Activated naive CD8-positive, alpha-beta T cell treated with anti-CD3 and anti-CD28 coated beads for 36 hours (primary cell): ENCODE measurements around the gene MAP4K4. TPM values are rescaled to one million over a fixed set of nuclear protein-coding genes. Genes with fewer than 3 reads are reported as not detected.
"Not testable (repeated sequence)": the region's sequence is repeated elsewhere in the genome, so short reads cannot be mapped to it uniquely, and the experiment has no call there.

Source experiments
- DNase-seq: peaks from one replicate; pipeline ENCODE4 v3.0.0; 2021
- H3K27ac Mint-ChIP-seq: one replicate; pipeline ENCODE4 v1.8.0; 2022; ENCODE audit warnings: mild to moderate bottlenecking, moderate library complexity, mixed read lengths
- H3K27me3 Mint-ChIP-seq: one replicate; pipeline ENCODE4 v1.8.0; 2022; ENCODE audit warnings: mild to moderate bottlenecking, mixed read lengths
- H3K36me3 Mint-ChIP-seq: one replicate; pipeline ENCODE4 v1.8.0; 2021; ENCODE audit warnings: mild to moderate bottlenecking, mixed read lengths
- H3K4me1 Mint-ChIP-seq: one replicate; pipeline ENCODE4 v1.8.0; 2021; ENCODE audit warnings: mixed read lengths
- H3K4me3 Mint-ChIP-seq: one replicate; pipeline ENCODE4 v1.8.0; 2022; ENCODE audit warnings: mild to moderate bottlenecking, moderate library complexity, mixed read lengths
- H3K9me3 Mint-ChIP-seq: one replicate; pipeline ENCODE4 v1.8.0; 2022; ENCODE audit warnings: mixed read lengths
- total RNA-seq, 2 experiments: library from RNA; stranded (reverse); gene quantifications; one replicate each; pipeline ENCODE4 v1.2.3, GENCODE V29; 2021

Gene MAP4K4
- total RNA-seq, 2 experiments from 2014 or later = 34.4 to 36.5 TPM

GRCh38 chr2:101771910-101772321 is 74.4 kb downstream of the MAP4K4 start:
- H3K27ac Mint-ChIP-seq = no peak overlapping the region
- no peak for DNase-seq
- peaks cover 9% of the 10 kb centered on the region for H3K36me3 Mint-ChIP-seq
- peaks cover 73% of the 10 kb centered on the region for H3K4me1 Mint-ChIP-seq
- H3K9me3 Mint-ChIP-seq = no peaks in the 10 kb centered on the region
- H3K4me3 Mint-ChIP-seq = no peak overlapping the region
- H3K27me3 Mint-ChIP-seq = no peaks in the 10 kb centered on the region

- Mint-ChIP-seq H3K36me3 (peaks cover 9% of the 10 kb centered on the region), H3K27ac (peak overlapping the region; percentile 67), H3K4me3 (no peak overlapping the region), H3K27me3 (no peaks in the 10 kb centered on the region), H3K4me1 (peaks cover 74% of the 10 kb centered on the region), H3K9me3 (no peaks in the 10 kb centered on the region)
- no peak for DNase-seq
Measured at GRCh38 chr2:101773137-101773536, 75.6 kb downstream of the MAP4K4 start.

DNA sequence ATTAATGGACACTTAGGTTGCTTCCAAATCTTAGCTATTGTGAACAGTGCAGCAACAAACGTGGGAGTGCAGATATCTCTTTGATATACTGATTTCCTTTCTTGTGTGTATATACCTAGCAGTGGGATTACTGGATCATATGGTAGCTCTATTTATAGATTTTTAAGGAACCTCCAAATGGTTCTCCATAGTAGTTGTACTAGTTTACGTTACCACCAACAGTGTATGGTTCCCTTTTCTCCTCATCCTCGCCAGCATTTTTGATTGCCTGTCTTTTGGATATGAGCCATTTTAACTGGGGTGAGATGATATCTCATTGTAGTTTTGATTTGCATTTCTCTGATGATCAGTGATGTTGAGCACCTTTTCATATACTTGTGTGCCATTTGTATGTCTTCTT is 76.5 kb downstream of the MAP4K4 start:
- H3K9me3 Mint-ChIP-seq, DNase-seq, H3K27ac Mint-ChIP-seq, H3K36me3 Mint-ChIP-seq, H3K27me3 Mint-ChIP-seq, H3K4me3 Mint-ChIP-seq: not testable (repeated sequence)
- peaks cover 73% of the 10 kb centered on the region for H3K4me1 Mint-ChIP-seq

DNA sequence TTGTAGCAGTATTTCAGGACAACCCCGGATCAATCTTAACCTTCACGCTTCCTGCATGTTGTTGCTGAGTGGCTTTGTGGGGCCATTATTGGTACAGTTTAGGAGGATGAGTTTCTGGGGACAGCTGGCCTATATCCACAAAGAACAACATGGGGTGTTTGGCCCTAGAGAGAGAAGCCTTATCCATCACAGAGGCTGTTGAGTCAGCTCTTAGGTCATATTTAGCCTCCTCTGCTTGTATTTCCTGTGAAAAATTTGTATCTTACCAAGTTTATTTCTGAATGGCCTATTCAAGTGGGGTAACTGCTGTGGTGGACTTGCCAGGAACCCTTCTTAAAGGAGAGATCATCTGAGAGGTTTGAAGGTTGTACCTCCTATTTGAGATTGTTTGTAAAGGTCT is 77.6 kb downstream of the MAP4K4 start:
- peaks cover 10% of the 10 kb centered on the region for H3K36me3 Mint-ChIP-seq
- H3K27ac Mint-ChIP-seq = peak overlapping the region; percentile 58
- H3K4me1 Mint-ChIP-seq = peaks cover 82% of the 10 kb centered on the region
- no peak overlapping the region for H3K4me3 Mint-ChIP-seq
- no peaks in the 10 kb centered on the region for H3K27me3 Mint-ChIP-seq
- H3K9me3 Mint-ChIP-seq = no peaks in the 10 kb centered on the region
- DNase-seq = no peak

GRCh38 chr2:101775636-101776035 is 78.1 kb downstream of the MAP4K4 start:
- no peak overlapping the region for H3K27ac Mint-ChIP-seq
- H3K4me1 Mint-ChIP-seq = peaks cover 85% of the 10 kb centered on the region
- no peak overlapping the region for H3K4me3 Mint-ChIP-seq
- no peak for DNase-seq
- H3K36me3 Mint-ChIP-seq = peaks cover 10% of the 10 kb centered on the region
- H3K27me3 Mint-ChIP-seq = no peaks in the 10 kb centered on the region
- no peaks in the 10 kb centered on the region for H3K9me3 Mint-ChIP-seq

DNA sequence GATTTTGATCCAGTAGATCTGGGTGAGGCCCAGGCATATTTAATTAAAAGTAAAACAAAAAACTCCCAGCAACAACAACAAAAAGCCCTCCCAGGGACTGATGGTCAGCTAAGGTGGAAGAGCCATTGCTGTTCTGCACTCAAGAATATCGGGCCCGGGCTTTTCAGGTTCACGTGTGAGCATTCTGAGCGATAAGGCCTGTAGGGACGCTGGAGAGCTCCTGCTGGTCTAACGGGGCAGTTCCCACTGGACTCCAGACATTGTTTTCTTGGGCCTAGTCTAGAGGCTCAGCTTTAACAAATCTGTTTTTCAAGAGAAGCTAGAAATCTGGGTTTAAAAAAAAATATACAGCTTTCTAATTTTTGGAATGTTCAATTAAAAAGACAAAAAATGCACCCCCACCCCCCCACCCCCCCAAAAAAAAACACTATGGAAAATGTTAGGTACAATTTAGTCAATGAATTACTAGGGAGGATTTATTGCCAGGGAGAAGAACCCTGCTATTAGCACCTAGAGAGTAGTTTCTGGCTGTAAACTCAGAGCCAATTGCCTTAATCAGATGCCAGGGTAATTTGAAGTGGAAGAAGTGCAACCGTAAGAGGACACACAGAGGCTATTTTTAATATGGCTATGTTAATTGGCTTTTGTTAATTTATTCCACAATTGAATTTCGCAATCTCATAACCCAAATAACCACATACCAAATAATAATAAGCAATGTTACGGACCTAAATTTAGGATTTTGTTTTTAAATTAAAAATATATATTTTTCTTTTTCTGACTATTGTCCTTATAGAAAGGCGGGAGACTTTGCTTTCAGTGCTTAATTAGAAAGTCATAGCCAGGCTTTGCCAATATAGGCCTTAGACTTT is 78.9 kb downstream of the MAP4K4 start:
- Mint-ChIP-seq H3K4me1 (peaks cover 83% of the 10 kb centered on the region), H3K27me3 (no peaks in the 10 kb centered on the region), H3K27ac (no peak overlapping the region), H3K4me3 (no peak overlapping the region), H3K9me3 (no peaks in the 10 kb centered on the region), H3K36me3 (peaks cover 14% of the 10 kb centered on the region)
- DNase-seq = no peak

DNA sequence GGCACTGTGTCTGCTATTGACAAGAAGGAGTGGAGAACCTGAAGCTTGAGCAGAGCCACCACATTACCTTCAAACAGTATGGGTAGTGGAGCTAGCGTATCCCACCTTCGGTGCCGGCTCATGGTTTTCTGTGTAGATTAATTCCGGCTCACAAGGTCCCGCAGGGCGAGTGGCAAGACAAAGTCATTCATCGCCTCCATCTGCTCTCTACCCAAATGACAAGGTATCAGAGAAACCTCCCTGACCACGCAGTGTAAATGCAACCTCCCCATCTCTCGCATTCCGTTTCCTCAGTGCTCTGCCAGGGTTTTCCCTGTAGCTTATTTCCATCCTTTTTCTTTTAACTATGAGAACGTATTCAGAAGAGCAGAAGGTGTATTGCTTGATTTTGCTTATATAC is 79.8 kb downstream of the MAP4K4 start:
- Mint-ChIP-seq H3K4me1 (peaks cover 83% of the 10 kb centered on the region), H3K4me3 (no peak overlapping the region), H3K9me3 (no peaks in the 10 kb centered on the region), H3K27ac (peak overlapping the region; percentile 12), H3K27me3 (no peaks in the 10 kb centered on the region), H3K36me3 (peaks cover 18% of the 10 kb centered on the region)
- no peak for DNase-seq

- no peak for DNase-seq
- Mint-ChIP-seq H3K9me3 (no peaks in the 10 kb centered on the region), H3K4me1 (peaks cover 82% of the 10 kb centered on the region), H3K27me3 (no peaks in the 10 kb centered on the region), H3K27ac (no peak overlapping the region), H3K36me3 (peaks cover 17% of the 10 kb centered on the region), H3K4me3 (no peak overlapping the region)
Measured at GRCh38 chr2:101778102-101778501, 80.6 kb downstream of the MAP4K4 start.

DNA sequence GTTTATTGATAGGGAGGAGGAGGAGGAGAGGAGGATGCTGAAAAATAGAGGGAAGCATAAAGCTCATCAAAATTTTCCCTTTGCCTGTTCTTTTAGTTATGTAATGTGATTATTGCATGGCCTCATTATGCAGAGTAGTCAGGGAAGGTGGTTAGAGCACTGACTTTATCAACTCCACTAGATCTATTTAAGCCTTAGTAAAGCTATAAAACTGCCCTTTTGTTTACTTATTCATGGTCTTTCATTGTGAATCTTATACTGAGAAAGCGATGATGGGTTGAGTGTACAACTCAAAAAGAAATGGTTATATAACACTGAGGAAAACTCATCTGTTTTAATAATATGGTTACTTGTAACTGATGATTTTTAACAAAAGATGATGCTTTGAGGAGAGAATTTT is 81.7 kb downstream of the MAP4K4 start:
- Mint-ChIP-seq H3K36me3 (peaks cover 16% of the 10 kb centered on the region), H3K27me3 (no peaks in the 10 kb centered on the region), H3K4me1 (peaks cover 81% of the 10 kb centered on the region), H3K27ac (no peak overlapping the region), H3K9me3 (no peaks in the 10 kb centered on the region), H3K4me3 (no peak overlapping the region)
- DNase-seq = no peak

- no peaks in the 10 kb centered on the region for H3K27me3 Mint-ChIP-seq
- H3K4me1 Mint-ChIP-seq = peaks cover 78% of the 10 kb centered on the region
- peaks cover 16% of the 10 kb centered on the region for H3K36me3 Mint-ChIP-seq
- no peaks in the 10 kb centered on the region for H3K9me3 Mint-ChIP-seq
- DNase-seq = no peak
- no peak overlapping the region for H3K4me3 Mint-ChIP-seq
- no peak overlapping the region for H3K27ac Mint-ChIP-seq
Measured at GRCh38 chr2:101779656-101780055, 82.1 kb downstream of the MAP4K4 start.

- Mint-ChIP-seq H3K9me3 (no peaks in the 10 kb centered on the region), H3K27ac (peak overlapping the region; percentile 64), H3K27me3 (no peaks in the 10 kb centered on the region), H3K36me3 (peaks cover 19% of the 10 kb centered on the region), H3K4me1 (peaks cover 71% of the 10 kb centered on the region), H3K4me3 (no peak overlapping the region)
- DNase-seq = no peak
Measured at GRCh38 chr2:101781326-101781725, 83.8 kb downstream of the MAP4K4 start.

GRCh38 chr2:101781791-101782426 is 84.4 kb downstream of the MAP4K4 start:
- peak overlapping the region; percentile 64 for H3K27ac Mint-ChIP-seq
- peaks cover 19% of the 10 kb centered on the region for H3K36me3 Mint-ChIP-seq
- peaks cover 77% of the 10 kb centered on the region for H3K4me1 Mint-ChIP-seq
- no peak for DNase-seq
- no peak overlapping the region for H3K4me3 Mint-ChIP-seq
- H3K27me3 Mint-ChIP-seq = no peaks in the 10 kb centered on the region
- H3K9me3 Mint-ChIP-seq = no peaks in the 10 kb centered on the region

- no peak overlapping the region for H3K4me3 Mint-ChIP-seq
- no peak for DNase-seq
- peaks cover 78% of the 10 kb centered on the region for H3K4me1 Mint-ChIP-seq
- peak overlapping the region; percentile 40 for H3K27ac Mint-ChIP-seq
- peaks cover 19% of the 10 kb centered on the region for H3K36me3 Mint-ChIP-seq
- no peaks in the 10 kb centered on the region for H3K9me3 Mint-ChIP-seq
- H3K27me3 Mint-ChIP-seq = no peaks in the 10 kb centered on the region
Measured at GRCh38 chr2:101782427-101782792, 84.9 kb downstream of the MAP4K4 start.

GRCh38 chr2:101787097-101787496 is 89.6 kb downstream of the MAP4K4 start:
- peaks cover 65% of the 10 kb centered on the region for H3K4me1 Mint-ChIP-seq
- no peak overlapping the region for H3K4me3 Mint-ChIP-seq
- peaks cover 24% of the 10 kb centered on the region for H3K36me3 Mint-ChIP-seq

DNA sequence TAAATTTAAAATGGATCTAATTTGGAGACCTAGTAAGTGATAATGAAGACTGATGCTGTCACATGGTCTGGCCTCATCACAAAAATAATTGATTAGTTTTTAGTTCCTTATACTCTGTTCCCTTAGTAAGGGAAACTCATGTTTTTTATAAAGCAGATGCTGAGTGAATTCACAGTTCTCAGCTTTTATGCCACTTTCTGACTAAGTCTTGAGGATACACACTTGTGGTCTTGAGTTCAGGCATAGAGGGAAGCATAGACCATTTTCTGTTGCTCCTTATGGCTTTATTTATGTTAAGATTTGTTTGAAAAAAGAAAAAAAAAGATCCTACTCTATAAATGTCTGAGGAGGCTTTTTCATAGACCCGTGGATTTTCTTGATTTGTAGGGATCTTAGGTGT is 91.1 kb downstream of the MAP4K4 start:
- H3K27ac Mint-ChIP-seq = peak overlapping the region; percentile 66
- no peaks in the 10 kb centered on the region for H3K27me3 Mint-ChIP-seq
- H3K36me3 Mint-ChIP-seq = peaks cover 22% of the 10 kb centered on the region
- H3K4me1 Mint-ChIP-seq = peaks cover 58% of the 10 kb centered on the region
- no peaks in the 10 kb centered on the region for H3K9me3 Mint-ChIP-seq
- DNase-seq = no peak
- peak overlapping the region; percentile 37 for H3K4me3 Mint-ChIP-seq

More at GRCh38 chr2:101787097-101787496, 89.6 kb downstream of the MAP4K4 start:
- no peaks in the 10 kb centered on the region for H3K9me3 Mint-ChIP-seq
- no peak for DNase-seq
- H3K27ac Mint-ChIP-seq = no peak overlapping the region
- no peaks in the 10 kb centered on the region for H3K27me3 Mint-ChIP-seq
